ENCODE results near the gene METTL18. TPM values are rescaled to one million over a fixed set of nuclear protein-coding genes. Genes with fewer than 3 reads are reported as not detected.

METTL18 gene
- total RNA-seq, 1 donor from 2014 or later, result 12.7 TPM

DNA sequence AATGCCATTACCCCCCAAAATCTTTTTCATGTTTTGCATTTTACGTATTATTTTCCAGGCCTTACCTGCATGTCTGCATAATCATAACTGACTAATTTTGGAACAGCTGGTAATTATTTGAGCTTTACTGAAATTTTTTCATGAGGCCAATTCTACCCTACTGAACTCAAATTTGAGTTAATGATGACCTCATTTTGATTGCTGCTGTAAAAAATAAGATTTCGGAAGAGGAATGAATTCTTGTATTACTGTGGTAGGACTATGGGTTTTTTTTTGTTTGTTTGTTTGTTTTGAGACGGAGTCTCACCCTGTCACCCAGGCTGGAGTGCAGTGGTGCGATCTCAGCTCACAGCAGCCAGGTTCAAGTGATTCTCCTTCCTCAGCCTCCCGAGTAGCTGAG lies 2.6 kb upstream of the METTL18 start:
- TF ChIP-seq, protein P1, sequence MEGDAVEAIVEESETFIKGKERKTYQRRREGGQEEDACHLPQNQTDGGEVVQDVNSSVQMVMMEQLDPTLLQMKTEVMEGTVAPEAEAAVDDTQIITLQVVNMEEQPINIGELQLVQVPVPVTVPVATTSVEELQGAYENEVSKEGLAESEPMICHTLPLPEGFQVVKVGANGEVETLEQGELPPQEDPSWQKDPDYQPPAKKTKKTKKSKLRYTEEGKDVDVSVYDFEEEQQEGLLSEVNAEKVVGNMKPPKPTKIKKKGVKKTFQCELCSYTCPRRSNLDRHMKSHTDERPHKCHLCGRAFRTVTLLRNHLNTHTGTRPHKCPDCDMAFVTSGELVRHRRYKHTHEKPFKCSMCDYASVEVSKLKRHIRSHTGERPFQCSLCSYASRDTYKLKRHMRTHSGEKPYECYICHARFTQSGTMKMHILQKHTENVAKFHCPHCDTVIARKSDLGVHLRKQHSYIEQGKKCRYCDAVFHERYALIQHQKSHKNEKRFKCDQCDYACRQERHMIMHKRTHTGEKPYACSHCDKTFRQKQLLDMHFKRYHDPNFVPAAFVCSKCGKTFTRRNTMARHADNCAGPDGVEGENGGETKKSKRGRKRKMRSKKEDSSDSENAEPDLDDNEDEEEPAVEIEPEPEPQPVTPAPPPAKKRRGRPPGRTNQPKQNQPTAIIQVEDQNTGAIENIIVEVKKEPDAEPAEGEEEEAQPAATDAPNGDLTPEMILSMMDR (IDR thresholded peaks at IDR 0.05; ENCODE audit: unreplicated experiment), result no peak
- H3K27ac Mint-ChIP-seq, result no peak overlapping the region
- peaks cover 24% of the 10 kb centered on the region for H3K4me1 Mint-ChIP-seq (ENCODE audit: low read depth)
- peaks cover 5% of the 10 kb centered on the region for H3K36me3 Mint-ChIP-seq (ENCODE audit: insufficient read depth)
- H3K4me3 Mint-ChIP-seq (ENCODE audit: low read depth), result no peak overlapping the region
- H3K27me3 Mint-ChIP-seq, result no peaks in the 10 kb centered on the region
- DNase-seq (ENCODE audit: low spot score, unreplicated experiment), result no peak
- H3K9me3 Mint-ChIP-seq (ENCODE audit: low read depth), result no peaks in the 10 kb centered on the region

DNA sequence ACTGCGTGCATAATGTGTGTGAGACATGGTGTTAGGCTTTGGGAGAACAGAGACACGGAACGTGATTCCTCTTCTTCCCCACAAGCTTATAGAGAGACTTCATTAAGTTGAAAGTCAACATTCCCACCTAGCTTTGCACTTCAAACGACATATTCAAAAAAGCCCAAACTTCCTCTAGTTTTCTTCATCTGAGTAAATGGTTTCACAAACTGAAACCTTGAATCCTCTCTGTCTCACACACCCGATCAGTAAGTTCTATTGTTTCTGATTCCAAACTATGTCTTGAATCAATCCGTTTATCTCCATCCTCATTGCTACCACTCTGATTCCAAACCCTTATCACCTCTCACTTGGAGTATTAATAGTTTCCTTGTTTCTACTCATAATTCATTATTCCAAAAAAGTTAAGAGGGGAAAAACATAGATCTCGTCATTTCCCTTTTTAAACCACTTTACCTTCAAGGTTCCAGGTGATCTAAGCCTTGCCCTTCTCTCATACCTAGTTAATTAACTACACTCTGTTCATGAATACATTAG lies 1.6 kb upstream of the METTL18 start:
- TF ChIP-seq, protein P1 (IDR thresholded peaks at IDR 0.05; ENCODE audit: unreplicated experiment), result no peak
- Mint-ChIP-seq H3K4me3 (ENCODE audit: low read depth) (peak overlapping the region; percentile 99), H3K4me1 (ENCODE audit: low read depth) (peaks cover 26% of the 10 kb centered on the region), H3K36me3 (ENCODE audit: insufficient read depth) (peaks cover 9% of the 10 kb centered on the region), H3K9me3 (ENCODE audit: low read depth) (no peaks in the 10 kb centered on the region), H3K27me3 (no peaks in the 10 kb centered on the region), H3K27ac (peak overlapping the region; percentile 26)
- no peak for DNase-seq (ENCODE audit: low spot score, unreplicated experiment)

DNA sequence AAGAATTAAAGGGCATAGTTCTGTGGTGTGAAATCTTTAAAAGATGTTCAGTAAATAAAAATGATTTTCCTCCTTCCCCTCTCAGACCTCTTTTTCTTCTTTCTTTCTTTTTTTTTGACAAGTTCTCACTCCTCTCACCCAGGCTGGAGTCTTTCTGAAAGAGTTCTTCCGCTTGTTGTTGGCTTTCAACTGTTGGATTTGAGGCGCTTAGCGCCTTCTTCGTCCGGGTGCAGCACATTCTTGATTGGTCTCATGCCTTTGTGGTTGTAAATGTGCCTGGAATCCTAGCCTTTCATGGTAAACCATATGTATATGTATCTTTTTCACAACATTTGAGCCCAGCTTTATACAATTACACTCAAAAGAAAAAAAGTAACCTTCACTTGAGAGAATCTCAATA lies 980 bp upstream of the METTL18 start:
- TF ChIP-seq, protein P1 (IDR thresholded peaks at IDR 0.05; ENCODE audit: unreplicated experiment), result no peak
- H3K36me3 Mint-ChIP-seq (ENCODE audit: insufficient read depth), result peaks cover 9% of the 10 kb centered on the region
- no peak for DNase-seq (ENCODE audit: low spot score, unreplicated experiment)
- no peaks in the 10 kb centered on the region for H3K9me3 Mint-ChIP-seq (ENCODE audit: low read depth)
- peak overlapping the region; percentile 99 for H3K4me3 Mint-ChIP-seq (ENCODE audit: low read depth)
- peak overlapping the region; percentile 99 for H3K27ac Mint-ChIP-seq
- H3K27me3 Mint-ChIP-seq, result no peaks in the 10 kb centered on the region
- H3K4me1 Mint-ChIP-seq (ENCODE audit: low read depth), result peaks cover 26% of the 10 kb centered on the region

DNA sequence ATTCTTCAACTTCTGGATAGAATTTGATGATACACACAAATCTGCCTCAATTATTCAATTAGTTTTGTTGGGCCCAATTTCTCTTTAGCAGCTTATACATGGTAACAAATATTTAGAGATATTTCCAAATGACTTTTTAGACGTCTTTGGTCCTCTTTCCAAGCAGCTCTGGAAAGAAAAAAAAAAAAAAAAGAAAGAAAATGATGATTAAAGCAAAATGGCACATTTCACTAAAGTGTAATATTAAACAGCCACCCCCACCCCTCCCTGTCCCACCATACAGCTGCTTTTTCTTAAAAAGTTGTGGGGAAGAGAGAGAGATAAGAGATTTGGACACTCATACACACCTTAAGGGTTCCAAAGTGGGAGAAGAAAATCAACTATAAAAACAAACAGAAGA lies 977 bp downstream of the METTL18 start:
- Mint-ChIP-seq H3K27ac (peak overlapping the region; percentile 99), H3K9me3 (ENCODE audit: low read depth) (no peaks in the 10 kb centered on the region), H3K4me3 (ENCODE audit: low read depth) (peak overlapping the region; percentile 99), H3K36me3 (ENCODE audit: insufficient read depth) (peaks cover 9% of the 10 kb centered on the region), H3K4me1 (ENCODE audit: low read depth) (peaks cover 26% of the 10 kb centered on the region), H3K27me3 (peaks cover 2% of the 10 kb centered on the region)
- TF ChIP-seq, protein P1 (IDR thresholded peaks at IDR 0.05; ENCODE audit: unreplicated experiment), result no peak
- no peak for DNase-seq (ENCODE audit: low spot score, unreplicated experiment)

DNA sequence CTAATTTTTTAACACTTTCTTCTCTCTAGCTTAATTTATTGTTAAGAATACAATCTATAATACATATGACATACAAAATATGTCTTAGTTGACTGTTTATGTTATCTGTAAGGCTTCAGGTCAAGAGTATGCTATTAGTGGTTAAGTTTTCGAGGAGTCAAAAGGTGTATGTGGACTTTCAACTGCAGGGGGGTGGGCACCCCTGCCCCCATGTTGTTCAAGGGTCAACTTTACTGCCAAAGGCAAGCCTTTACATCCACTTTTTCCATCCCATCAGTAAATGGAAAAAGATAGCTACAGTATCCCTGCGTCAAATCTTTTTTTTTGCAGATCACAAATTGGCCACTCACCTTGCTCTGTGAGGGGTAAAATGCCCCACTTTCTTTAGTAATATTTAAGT lies 6.3 kb downstream of the METTL18 start:
- Mint-ChIP-seq H3K4me3 (ENCODE audit: low read depth) (no peak overlapping the region), H3K4me1 (ENCODE audit: low read depth) (peaks cover 4% of the 10 kb centered on the region), H3K27me3 (peaks cover 13% of the 10 kb centered on the region), H3K36me3 (ENCODE audit: insufficient read depth) (peaks cover 7% of the 10 kb centered on the region), H3K9me3 (ENCODE audit: low read depth) (no peaks in the 10 kb centered on the region), H3K27ac (no peak overlapping the region)
- DNase-seq (ENCODE audit: low spot score, unreplicated experiment), result no peak
- TF ChIP-seq, protein P1 (IDR thresholded peaks at IDR 0.05; ENCODE audit: unreplicated experiment), result no peak

All from progenitor cell of endocrine pancreas (in vitro differentiated cells).